WERI-Rb-1 (cell line): ENCODE results near the gene STPG3.
A peak's percentile ranks its signal among the peaks of the same experiment; 100 is the strongest.

ENCODE experiments used
- DNase-seq: peaks from one replicate; pipeline ENCODE4 v3.0.0-alpha.2; 2020
- H3K27ac ChIP-seq: fragments of 250-450 bp; sonication (Bioruptor Pico); 2 replicates; pipeline ENCODE4 v1.5.1; 2020; ENCODE audit warnings: mild to moderate bottlenecking, moderate library complexity
- H3K27me3 ChIP-seq: fragments of 250-450 bp; sonication (Bioruptor Pico); 2 replicates; pipeline ENCODE4 v1.5.1; 2021; ENCODE audit warnings: mild to moderate bottlenecking, low read depth, moderate library complexity; ENCODE audit not compliant: insufficient read depth, severe bottlenecking
- H3K36me3 ChIP-seq: fragments of 250-450 bp; sonication (Bioruptor Pico); 2 replicates; pipeline ENCODE4 v1.5.1; 2020; ENCODE audit warnings: mild to moderate bottlenecking, moderate library complexity
- H3K4me3 ChIP-seq: 2 replicates; pipeline ENCODE4 v1.5.1; 2011; ENCODE audit warnings: low read depth, mild to moderate bottlenecking, control low read depth, low read length
- H3K9me3 ChIP-seq: fragments of 250-450 bp; sonication (Bioruptor Pico); 2 replicates; pipeline ENCODE4 v1.5.1; 2021; ENCODE audit warnings: mild to moderate bottlenecking, moderate library complexity; ENCODE audit not compliant: severe bottlenecking
- TF ChIP-seq, protein P1 (sequence below): IDR thresholded peaks from 2 replicates; pipeline ENCODE4 v1.5.1; 2011; ENCODE audit warnings: low read depth, mild to moderate bottlenecking, control low read depth, inconsistent platforms, low read length

The STPG3 gene

DNA sequence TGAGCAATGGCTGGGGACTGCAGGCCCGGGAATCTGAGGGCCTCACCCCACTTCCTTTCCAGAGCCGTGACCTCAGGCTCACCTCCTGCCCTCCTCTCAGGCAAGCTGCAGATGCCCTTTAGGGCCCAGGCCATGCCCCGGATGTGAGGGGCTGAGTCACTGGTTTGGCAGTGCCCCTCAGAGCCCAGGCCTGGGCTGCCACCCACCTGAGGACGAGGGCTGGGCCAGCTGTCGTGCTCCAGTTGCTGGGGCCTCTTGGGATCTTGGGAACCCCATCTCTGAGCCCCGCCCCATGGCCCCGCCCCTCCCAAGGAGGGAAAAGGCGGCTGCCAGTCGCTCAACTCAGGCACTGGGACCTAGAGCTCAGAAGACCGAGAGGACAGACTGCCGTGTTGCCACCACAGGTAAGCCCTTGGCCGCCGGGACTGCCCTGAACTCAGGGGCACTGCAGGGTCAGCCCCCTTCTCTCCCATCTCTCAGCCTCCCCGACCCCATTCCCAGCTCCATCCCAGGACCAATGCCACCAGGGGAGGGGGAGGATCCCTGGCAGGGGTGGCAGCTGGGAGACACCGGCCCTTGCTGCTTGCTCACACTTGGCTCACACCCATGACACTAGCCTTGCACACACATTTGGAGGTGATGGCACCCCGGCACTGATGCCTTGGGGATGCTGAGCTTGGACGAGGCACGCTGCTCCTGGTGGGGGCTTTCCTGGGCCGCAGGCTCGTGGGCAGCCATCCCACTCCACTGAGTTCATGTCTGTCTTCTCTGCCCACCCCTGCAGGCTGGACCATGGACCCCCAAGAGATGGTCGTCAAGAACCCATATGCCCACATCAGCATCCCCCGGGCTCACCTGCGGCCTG is 26.0 kb upstream of the STPG3 start, which contains the start of gene CYSRT1:
CYSRT1 (plus strand) TSS at position 345 of the 865 bp plus-strand sequence; CDS start at position 793, 448 bp downstream.
- no peaks in the 10 kb centered on the region for H3K36me3 ChIP-seq
- no peaks in the 10 kb centered on the region for H3K9me3 ChIP-seq
- no peaks in the 10 kb centered on the region for H3K27me3 ChIP-seq
- DNase-seq: no peak
- TF ChIP-seq, protein P1, sequence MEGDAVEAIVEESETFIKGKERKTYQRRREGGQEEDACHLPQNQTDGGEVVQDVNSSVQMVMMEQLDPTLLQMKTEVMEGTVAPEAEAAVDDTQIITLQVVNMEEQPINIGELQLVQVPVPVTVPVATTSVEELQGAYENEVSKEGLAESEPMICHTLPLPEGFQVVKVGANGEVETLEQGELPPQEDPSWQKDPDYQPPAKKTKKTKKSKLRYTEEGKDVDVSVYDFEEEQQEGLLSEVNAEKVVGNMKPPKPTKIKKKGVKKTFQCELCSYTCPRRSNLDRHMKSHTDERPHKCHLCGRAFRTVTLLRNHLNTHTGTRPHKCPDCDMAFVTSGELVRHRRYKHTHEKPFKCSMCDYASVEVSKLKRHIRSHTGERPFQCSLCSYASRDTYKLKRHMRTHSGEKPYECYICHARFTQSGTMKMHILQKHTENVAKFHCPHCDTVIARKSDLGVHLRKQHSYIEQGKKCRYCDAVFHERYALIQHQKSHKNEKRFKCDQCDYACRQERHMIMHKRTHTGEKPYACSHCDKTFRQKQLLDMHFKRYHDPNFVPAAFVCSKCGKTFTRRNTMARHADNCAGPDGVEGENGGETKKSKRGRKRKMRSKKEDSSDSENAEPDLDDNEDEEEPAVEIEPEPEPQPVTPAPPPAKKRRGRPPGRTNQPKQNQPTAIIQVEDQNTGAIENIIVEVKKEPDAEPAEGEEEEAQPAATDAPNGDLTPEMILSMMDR: no peak
- H3K4me3 ChIP-seq: peak within 1 kb of the TSS; percentile 66
- H3K27ac ChIP-seq: no peak within 1 kb of the TSS

DNA sequence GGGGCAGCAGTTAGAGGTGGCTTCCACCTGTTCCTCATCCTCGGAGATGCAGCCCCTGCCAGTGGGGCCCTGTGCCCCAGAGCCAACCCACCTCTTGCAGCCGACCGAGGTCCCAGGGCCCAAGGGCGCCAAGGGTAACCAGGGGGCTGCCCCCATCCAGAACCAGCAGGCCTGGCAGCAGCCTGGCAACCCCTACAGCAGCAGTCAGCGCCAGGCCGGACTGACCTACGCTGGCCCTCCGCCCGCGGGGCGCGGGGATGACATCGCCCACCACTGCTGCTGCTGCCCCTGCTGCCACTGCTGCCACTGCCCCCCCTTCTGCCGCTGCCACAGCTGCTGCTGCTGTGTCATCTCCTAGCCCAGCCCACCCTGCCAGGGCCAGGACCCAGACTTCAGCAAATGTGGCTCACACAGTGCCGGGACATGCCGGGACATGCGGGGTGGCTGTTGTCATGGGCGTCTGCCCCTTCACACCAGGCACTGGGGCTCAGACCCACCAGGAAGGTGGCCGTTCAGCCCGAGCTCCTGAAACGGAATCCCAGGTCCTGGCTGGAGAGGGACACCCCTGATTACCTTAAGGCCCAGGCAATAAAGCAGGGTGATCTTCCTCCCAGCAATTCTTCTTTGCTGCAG is 25.3 kb upstream of the STPG3 start:
- Histone ChIP-seq H3K4me3 (no peak overlapping the region), H3K27ac (no peak overlapping the region), H3K36me3 (no peaks in the 10 kb centered on the region), H3K27me3 (no peaks in the 10 kb centered on the region), H3K9me3 (no peaks in the 10 kb centered on the region)
- no peak for DNase-seq
- TF ChIP-seq, protein P1: no peak

DNA sequence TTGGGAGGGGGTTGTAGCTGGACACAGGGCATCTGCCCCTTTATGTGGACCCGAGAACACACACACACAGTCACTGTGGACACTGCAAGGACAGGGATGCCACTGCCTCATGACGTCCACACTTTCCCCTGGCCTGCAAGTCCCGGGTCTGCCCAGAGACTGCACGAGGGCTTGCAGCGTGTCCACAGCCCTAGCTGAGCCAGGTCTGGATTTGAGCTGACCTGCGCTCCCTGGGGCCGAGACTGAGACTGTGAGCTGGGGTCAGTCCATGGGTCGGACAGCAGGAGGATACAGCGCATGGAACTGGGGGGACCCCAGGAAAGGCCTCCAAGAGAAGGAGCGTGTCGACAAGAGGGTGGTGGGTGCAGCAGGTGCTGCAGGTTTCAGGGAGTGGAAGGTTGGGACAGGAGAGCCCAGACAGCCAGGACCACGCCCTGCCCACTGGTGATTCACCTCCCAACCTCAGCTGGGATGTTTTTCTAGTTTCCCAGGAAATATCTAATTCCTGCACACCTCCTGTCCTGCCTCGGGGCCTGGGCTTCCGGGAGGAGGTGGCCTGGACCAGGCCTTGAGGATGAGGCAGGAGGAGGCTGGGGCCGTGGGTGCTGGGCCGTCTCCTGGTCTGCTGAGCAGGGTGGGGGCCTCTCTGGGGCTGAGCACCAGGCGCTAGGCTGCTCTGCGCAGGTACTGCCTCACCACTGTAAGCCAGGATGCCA is 24.6 kb upstream of the STPG3 start:
- no peak for DNase-seq
- no peak overlapping the region for H3K27ac ChIP-seq
- H3K27me3 ChIP-seq: no peaks in the 10 kb centered on the region
- no peaks in the 10 kb centered on the region for H3K9me3 ChIP-seq
- TF ChIP-seq, protein P1: no peak
- no peak overlapping the region for H3K4me3 ChIP-seq
- H3K36me3 ChIP-seq: no peaks in the 10 kb centered on the region

DNA sequence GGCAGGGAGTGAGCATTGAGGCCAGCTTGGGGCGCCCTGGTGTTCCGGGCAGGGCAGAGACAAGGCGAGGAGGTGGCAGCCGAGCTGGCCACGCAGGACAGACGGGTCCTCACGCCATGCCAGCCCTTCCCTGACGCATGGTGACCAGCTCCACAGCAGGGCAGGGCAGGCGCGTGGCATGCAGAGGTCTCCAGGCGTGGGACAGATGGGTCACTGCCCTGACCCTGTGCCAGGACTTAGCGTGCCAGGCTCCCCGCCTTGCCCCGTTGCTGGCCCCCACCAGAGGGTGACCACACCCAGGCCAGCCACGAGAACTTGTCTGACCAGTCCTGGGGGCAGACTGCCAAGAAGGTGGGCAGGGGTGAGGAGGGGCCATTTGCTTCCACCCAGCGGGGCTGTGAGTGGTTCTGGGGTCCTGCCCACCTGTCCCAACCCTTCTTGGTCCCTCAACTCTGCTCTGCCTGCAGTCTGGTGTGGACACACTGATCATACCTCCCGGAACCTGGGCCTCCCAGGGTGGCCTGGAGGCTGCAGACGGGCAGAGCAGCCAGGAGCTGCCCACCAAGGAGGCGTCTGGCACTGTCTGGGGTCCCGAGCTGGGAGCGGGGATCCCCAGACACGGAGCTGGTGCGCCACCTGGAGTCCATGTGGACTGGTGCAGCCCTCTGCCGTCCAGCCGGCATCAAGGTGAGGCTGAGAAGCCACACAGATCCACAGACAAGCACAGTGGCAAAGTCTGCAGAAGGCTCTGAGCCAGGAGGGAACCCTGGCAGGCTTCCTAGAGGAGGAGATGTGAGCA is 23.8 kb upstream of the STPG3 start, which contains the start of gene RNF224:
RNF224 (plus strand) TSS at position 449 of the 799 bp plus-strand sequence. CDS start 834 bp downstream, outside the sequence.
- H3K36me3 ChIP-seq: no peaks in the 10 kb centered on the region
- no peaks in the 10 kb centered on the region for H3K27me3 ChIP-seq
- peak; percentile 72 for DNase-seq
- no peak within 1 kb of the TSS for H3K27ac ChIP-seq
- H3K9me3 ChIP-seq: no peaks in the 10 kb centered on the region
- TF ChIP-seq, protein P1: peak; percentile 82
- H3K4me3 ChIP-seq: no peak within 1 kb of the TSS

DNA sequence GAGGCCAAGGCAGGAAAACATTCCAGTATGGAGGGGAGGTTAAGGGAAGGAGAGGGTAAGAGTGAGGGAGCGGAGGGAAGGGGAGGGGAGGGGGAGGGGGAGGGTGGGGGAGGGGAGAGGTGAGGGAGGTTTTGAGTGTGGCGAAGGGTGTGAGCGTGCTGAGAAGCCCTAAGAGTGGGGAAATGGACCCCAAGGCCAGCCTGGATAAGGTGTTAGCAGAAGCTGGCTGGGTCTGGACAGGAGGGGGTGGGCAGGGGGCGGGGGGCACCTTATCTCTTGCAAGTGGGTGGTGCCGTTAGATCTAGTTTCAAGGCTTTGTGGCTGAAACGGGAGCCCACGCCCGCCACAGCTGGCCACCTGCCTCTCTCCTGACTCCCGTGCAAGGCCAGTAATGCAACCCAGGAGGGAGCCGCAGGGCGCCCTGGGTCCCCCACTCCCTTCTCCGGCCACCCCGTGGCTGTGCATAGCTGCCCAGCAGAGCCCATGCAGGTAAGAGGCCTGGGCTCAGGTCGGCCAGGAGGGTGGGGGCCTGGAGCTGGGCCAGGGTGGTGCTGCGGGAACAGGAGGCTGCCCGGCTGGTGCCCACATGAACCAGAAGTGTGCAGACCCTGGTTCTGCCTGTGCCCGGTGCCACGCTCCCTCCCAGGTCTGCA is 23.1 kb upstream of the STPG3 start:
- H3K9me3 ChIP-seq: no peaks in the 10 kb centered on the region
- H3K27me3 ChIP-seq: no peaks in the 10 kb centered on the region
- TF ChIP-seq, protein P1: no peak
- H3K27ac ChIP-seq: no peak overlapping the region
- no peak overlapping the region for H3K4me3 ChIP-seq
- DNase-seq: no peak
- no peaks in the 10 kb centered on the region for H3K36me3 ChIP-seq
